HepG2 (cell line): Measurements from ENCODE around the gene NECTIN2. TPM values are rescaled to one million over a fixed set of nuclear protein-coding genes. Genes with fewer than 3 reads are reported as not detected.

ENCODE experiments used
- AKAP8 ChIP-seq: sonication (generic); formaldehyde crosslinking; IDR thresholded peaks from 2 replicates; pipeline ENCODE4 v1.5.1; 2020; ENCODE audit warnings: mild to moderate bottlenecking, missing genetic modification reagents
- CBX1 ChIP-seq: IDR thresholded peaks from one replicate; pipeline ENCODE4 v1.6.1; 2016; ENCODE audit warnings: antibody characterized with exemption, low read depth
- MED1 ChIP-seq: sonication (generic); formaldehyde crosslinking; IDR thresholded peaks from 2 replicates; pipeline ENCODE4 v1.4.0; 2020; ENCODE audit warnings: missing genetic modification reagents
- MIER2 ChIP-seq: IDR thresholded peaks from 2 replicates; pipeline ENCODE4 v1.6.1; 2016; ENCODE audit warnings: missing biosample characterization, missing genetic modification reagents
- PAX8 ChIP-seq: sonication (generic); formaldehyde crosslinking; IDR thresholded peaks from 2 replicates; pipeline ENCODE4 v1.8.0; 2022; ENCODE audit warnings: mild to moderate bottlenecking, missing genetic modification reagents, borderline replicate concordance
- PTBP1 ChIP-seq: fragments of 200-400 bp; formaldehyde crosslinking; IDR thresholded peaks from 2 replicates; pipeline ENCODE4 v1.6.1; 2018; ENCODE audit warnings: low read length, low read depth; ENCODE audit not compliant: poor library complexity, severe bottlenecking
- RBFOX2 ChIP-seq: fragments of 200-400 bp; formaldehyde crosslinking; IDR thresholded peaks from 2 replicates; pipeline ENCODE4 v1.6.1; 2017; ENCODE audit warnings: low read depth, mild to moderate bottlenecking, low read length
- SNRNP70 ChIP-seq: fragments of 200-400 bp; formaldehyde crosslinking; IDR thresholded peaks from 2 replicates; pipeline ENCODE4 v1.6.1; 2017; ENCODE audit warnings: mild to moderate bottlenecking, low read depth, low read length, moderate library complexity
- ZNF24 ChIP-seq: fragments of 450-650 bp; IDR thresholded peaks from 2 replicates; pipeline ENCODE4 v1.6.1; 2017; ENCODE audit warnings: antibody characterized with exemption, mild to moderate bottlenecking
- ZNF260 ChIP-seq: sonication (generic); formaldehyde crosslinking; IDR thresholded peaks from 2 replicates; pipeline ENCODE4 v1.4.0; 2020; ENCODE audit warnings: missing genetic modification reagents, low read depth, mild to moderate bottlenecking, borderline replicate concordance
- ZNF317 ChIP-seq: sonication (generic); formaldehyde crosslinking; IDR thresholded peaks from 2 replicates; pipeline ENCODE4 v1.5.0; 2020; ENCODE audit warnings: mild to moderate bottlenecking, missing genetic modification reagents
- ZNF614 ChIP-seq: IDR thresholded peaks from 2 replicates; pipeline ENCODE4 v1.6.1; 2018; ENCODE audit warnings: missing biosample characterization, missing genetic modification reagents, inconsistent platforms, borderline replicate concordance
- ZNF616 ChIP-seq: sonication (generic); formaldehyde crosslinking; IDR thresholded peaks from 2 replicates; pipeline ENCODE4 v1.5.0; 2020; ENCODE audit warnings: low read depth, mild to moderate bottlenecking, missing genetic modification reagents
- ZNF879 ChIP-seq: sonication (generic); formaldehyde crosslinking; IDR thresholded peaks from 2 replicates; pipeline ENCODE4 v1.8.1; 2023; ENCODE audit warnings: missing genetic modification reagents
- ZNF891 ChIP-seq: sonication (generic); formaldehyde crosslinking; IDR thresholded peaks from 2 replicates; pipeline ENCODE4 v1.5.0; 2020; ENCODE audit warnings: mild to moderate bottlenecking, missing genetic modification reagents
- polyA plus RNA-seq, 8 experiments: library from polyadenylated mRNA; depleted of rRNA in 3 of 8; stranded (reverse) in 7 of 8; unstranded in 1 of 8; fragments of >200 nt; fragmentation: Illumina TruSeq in 4 of 8; extraction: Trizol in 4 of 8; gene quantifications; 2 replicates each; pipeline versions ENCODE4 v1.2.1 to v1.2.3, GENCODE V29; 2011 to 2016; ENCODE audit warnings: low read depth in 4 of 8, missing spikeins in 1 of 8, mixed read lengths in 1 of 8; ENCODE audit not compliant: insufficient read depth in 1 of 8
- total RNA-seq, 5 experiments: library from RNA; depleted of rRNA; stranded (reverse); fragments of >200 nt; fragmentation: Illumina TruSeq; extraction: Trizol; gene quantifications; 2 replicates each; pipeline ENCODE4 v1.2.3, GENCODE V29; 2016; ENCODE audit warnings: low read depth in 1 of 5
- TF ChIP-seq, protein P1 (sequence below): IDR thresholded peaks from 2 replicates; pipeline ENCODE4 v1.6.1; 2012; ENCODE audit warnings: inconsistent platforms
- TF ChIP-seq, protein P2 (sequence below): sonication (generic); formaldehyde crosslinking; IDR thresholded peaks from 2 replicates; pipeline ENCODE4 v1.8.0; 2022; ENCODE audit warnings: mild to moderate bottlenecking, missing genetic modification reagents, moderate library complexity
- TF ChIP-seq, protein P3 (sequence below): IDR thresholded peaks from 2 replicates; pipeline ENCODE4 v1.6.1; 2016; ENCODE audit warnings: missing compliant biosample characterization, missing genetic modification reagents, borderline replicate concordance
- TF ChIP-seq, protein P4 (sequence below): sonication (generic); formaldehyde crosslinking; IDR thresholded peaks from 2 replicates; pipeline ENCODE4 v1.5.0; 2020; ENCODE audit warnings: mild to moderate bottlenecking, missing genetic modification reagents
- TF ChIP-seq, protein P5 (sequence below): sonication (generic); formaldehyde crosslinking; IDR thresholded peaks from 2 replicates; pipeline ENCODE4 v1.4.0; 2020; ENCODE audit warnings: missing genetic modification reagents
- TF ChIP-seq, protein P6 (sequence below): sonication (generic); formaldehyde crosslinking; IDR thresholded peaks from 2 replicates; pipeline ENCODE4 v1.4.0; 2020; ENCODE audit warnings: missing genetic modification reagents

Gene NECTIN2
- total and polyA plus RNA-seq, 2 of the 13 experiments (the other 11 are each of a cell fraction or from before 2014, with no cell fraction given), result 75.4 to 114 TPM

DNA sequence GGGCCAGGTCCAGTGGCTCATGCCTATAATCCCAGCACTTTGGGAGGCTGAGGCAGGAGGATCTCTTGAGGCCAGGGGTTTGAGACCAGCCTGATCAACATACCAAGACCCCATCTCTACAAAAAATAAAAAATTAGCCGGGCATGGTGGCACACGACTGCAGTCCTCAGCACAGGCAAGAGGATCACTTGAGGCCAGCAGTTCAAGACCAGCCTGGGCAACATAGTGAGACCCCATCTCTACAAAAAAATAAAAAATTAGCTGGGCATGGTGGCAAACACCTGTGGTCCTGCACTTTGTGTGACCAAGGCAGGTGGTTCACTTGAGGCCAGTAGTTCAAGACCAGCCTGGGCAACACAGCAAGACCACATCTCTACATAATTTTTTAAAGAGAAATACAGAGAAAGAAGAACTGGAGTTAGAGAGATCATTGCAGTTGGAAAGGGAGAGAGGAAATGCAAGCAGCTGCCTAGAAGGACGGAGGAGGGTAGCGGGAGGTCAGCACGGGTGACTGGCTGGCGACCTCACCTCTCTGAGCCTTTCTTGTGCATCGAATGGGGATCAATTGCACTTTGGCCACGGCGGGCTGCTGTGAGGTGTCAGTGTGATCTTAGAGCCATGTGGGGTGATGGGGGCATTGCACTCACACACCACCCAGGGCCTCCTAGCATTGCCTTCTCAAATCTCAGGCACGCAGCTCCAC lies 23.3 kb upstream of the NECTIN2 start (continued):
- TF ChIP-seq ZNF24 (no peak), MIER2 (CRISPR knock-in tag) (0 out of 2 replicates have a peak, but pooled peaks have one; percentile 20), CBX1 (no peak), RBFOX2 (no peak), MED1 (no peak), SNRNP70 (no peak), AKAP8 (CRISPR knock-in tag) (no peak), ZNF616 (CRISPR knock-in tag) (no peak), ZNF614 (no peak), ZNF317 (no peak), ZNF879 (CRISPR knock-in tag) (no peak), PTBP1 (no peak), ZNF891 (CRISPR knock-in tag) (no peak), PAX8 (CRISPR knock-in tag) (no peak), ZNF260 (CRISPR knock-in tag) (no peak)
- TF ChIP-seq, protein P1, sequence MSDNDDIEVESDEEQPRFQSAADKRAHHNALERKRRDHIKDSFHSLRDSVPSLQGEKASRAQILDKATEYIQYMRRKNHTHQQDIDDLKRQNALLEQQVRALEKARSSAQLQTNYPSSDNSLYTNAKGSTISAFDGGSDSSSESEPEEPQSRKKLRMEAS, result peak; percentile 25; the same call in 1 of the 2 replicates
- TF ChIP-seq, protein P2, sequence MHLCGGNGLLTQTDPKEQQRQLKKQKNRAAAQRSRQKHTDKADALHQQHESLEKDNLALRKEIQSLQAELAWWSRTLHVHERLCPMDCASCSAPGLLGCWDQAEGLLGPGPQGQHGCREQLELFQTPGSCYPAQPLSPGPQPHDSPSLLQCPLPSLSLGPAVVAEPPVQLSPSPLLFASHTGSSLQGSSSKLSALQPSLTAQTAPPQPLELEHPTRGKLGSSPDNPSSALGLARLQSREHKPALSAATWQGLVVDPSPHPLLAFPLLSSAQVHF (CRISPR knock-in tag), result no peak
- TF ChIP-seq, protein P3, sequence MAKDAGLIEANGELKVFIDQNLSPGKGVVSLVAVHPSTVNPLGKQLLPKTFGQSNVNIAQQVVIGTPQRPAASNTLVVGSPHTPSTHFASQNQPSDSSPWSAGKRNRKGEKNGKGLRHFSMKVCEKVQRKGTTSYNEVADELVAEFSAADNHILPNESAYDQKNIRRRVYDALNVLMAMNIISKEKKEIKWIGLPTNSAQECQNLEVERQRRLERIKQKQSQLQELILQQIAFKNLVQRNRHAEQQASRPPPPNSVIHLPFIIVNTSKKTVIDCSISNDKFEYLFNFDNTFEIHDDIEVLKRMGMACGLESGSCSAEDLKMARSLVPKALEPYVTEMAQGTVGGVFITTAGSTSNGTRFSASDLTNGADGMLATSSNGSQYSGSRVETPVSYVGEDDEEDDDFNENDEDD (CRISPR knock-in tag), result peak; percentile 11; the same call in 1 of the 2 replicates
- TF ChIP-seq, protein P4, sequence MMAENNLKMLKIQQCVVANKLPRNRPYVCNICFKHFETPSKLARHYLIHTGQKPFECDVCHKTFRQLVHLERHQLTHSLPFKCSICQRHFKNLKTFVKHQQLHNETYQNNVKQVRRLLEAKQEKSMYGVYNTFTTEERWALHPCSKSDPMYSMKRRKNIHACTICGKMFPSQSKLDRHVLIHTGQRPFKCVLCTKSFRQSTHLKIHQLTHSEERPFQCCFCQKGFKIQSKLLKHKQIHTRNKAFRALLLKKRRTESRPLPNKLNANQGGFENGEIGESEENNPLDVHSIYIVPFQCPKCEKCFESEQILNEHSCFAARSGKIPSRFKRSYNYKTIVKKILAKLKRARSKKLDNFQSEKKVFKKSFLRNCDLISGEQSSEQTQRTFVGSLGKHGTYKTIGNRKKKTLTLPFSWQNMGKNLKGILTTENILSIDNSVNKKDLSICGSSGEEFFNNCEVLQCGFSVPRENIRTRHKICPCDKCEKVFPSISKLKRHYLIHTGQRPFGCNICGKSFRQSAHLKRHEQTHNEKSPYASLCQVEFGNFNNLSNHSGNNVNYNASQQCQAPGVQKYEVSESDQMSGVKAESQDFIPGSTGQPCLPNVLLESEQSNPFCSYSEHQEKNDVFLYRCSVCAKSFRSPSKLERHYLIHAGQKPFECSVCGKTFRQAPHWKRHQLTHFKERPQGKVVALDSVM, result no peak; the same call in 1 of the 2 replicates
- TF ChIP-seq, protein P5, sequence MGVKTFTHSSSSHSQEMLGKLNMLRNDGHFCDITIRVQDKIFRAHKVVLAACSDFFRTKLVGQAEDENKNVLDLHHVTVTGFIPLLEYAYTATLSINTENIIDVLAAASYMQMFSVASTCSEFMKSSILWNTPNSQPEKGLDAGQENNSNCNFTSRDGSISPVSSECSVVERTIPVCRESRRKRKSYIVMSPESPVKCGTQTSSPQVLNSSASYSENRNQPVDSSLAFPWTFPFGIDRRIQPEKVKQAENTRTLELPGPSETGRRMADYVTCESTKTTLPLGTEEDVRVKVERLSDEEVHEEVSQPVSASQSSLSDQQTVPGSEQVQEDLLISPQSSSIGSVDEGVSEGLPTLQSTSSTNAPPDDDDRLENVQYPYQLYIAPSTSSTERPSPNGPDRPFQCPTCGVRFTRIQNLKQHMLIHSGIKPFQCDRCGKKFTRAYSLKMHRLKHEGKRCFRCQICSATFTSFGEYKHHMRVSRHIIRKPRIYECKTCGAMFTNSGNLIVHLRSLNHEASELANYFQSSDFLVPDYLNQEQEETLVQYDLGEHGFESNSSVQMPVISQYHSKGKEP (CRISPR knock-in tag), result no peak
- TF ChIP-seq, protein P6, sequence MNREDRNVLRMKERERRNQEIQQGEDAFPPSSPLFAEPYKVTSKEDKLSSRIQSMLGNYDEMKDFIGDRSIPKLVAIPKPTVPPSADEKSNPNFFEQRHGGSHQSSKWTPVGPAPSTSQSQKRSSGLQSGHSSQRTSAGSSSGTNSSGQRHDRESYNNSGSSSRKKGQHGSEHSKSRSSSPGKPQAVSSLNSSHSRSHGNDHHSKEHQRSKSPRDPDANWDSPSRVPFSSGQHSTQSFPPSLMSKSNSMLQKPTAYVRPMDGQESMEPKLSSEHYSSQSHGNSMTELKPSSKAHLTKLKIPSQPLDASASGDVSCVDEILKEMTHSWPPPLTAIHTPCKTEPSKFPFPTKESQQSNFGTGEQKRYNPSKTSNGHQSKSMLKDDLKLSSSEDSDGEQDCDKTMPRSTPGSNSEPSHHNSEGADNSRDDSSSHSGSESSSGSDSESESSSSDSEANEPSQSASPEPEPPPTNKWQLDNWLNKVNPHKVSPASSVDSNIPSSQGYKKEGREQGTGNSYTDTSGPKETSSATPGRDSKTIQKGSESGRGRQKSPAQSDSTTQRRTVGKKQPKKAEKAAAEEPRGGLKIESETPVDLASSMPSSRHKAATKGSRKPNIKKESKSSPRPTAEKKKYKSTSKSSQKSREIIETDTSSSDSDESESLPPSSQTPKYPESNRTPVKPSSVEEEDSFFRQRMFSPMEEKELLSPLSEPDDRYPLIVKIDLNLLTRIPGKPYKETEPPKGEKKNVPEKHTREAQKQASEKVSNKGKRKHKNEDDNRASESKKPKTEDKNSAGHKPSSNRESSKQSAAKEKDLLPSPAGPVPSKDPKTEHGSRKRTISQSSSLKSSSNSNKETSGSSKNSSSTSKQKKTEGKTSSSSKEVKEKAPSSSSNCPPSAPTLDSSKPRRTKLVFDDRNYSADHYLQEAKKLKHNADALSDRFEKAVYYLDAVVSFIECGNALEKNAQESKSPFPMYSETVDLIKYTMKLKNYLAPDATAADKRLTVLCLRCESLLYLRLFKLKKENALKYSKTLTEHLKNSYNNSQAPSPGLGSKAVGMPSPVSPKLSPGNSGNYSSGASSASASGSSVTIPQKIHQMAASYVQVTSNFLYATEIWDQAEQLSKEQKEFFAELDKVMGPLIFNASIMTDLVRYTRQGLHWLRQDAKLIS (CRISPR knock-in tag), result no peak
